22Rv1 (cell line): ENCODE measurements around the gene CNTN1.
"Not testable (repeated sequence)": the region's sequence is repeated elsewhere in the genome, so short reads cannot be mapped to it uniquely, and the experiment has no call there.

Source experiments
- ZFX ChIP-seq: fragments of 450-650 bp; IDR thresholded peaks from 2 replicates; pipeline ENCODE4 v1.6.1; 2017; ENCODE audit warnings: antibody characterized with exemption, borderline replicate concordance
- TF ChIP-seq, protein P1 (sequence below): fragments of 450-650 bp; IDR thresholded peaks from 2 replicates; pipeline ENCODE4 v1.5.1; 2017; ENCODE audit warnings: mild to moderate bottlenecking

DNA sequence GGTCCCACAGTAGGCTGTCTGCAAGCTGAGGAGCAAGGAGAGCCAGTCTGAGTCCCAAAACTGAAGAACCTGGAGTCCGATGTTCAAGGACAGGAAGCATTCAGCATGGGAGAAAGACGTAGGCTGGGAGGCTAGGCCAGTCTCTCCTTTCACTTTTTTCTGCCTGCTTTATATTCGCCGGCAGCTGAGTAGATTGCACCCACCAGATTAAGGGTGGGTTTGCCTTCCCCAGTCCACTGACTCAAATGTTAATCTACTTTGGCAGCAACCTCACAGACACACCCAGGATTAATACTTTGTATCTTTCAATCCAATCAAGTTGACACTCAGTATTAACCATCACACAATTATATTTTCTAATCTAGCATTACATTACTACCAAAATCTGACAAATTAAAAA lies 45.2 kb downstream of the CNTN1 start:
- TF ChIP-seq, protein P1, sequence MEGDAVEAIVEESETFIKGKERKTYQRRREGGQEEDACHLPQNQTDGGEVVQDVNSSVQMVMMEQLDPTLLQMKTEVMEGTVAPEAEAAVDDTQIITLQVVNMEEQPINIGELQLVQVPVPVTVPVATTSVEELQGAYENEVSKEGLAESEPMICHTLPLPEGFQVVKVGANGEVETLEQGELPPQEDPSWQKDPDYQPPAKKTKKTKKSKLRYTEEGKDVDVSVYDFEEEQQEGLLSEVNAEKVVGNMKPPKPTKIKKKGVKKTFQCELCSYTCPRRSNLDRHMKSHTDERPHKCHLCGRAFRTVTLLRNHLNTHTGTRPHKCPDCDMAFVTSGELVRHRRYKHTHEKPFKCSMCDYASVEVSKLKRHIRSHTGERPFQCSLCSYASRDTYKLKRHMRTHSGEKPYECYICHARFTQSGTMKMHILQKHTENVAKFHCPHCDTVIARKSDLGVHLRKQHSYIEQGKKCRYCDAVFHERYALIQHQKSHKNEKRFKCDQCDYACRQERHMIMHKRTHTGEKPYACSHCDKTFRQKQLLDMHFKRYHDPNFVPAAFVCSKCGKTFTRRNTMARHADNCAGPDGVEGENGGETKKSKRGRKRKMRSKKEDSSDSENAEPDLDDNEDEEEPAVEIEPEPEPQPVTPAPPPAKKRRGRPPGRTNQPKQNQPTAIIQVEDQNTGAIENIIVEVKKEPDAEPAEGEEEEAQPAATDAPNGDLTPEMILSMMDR, result not testable (repeated sequence)
- TF ChIP-seq ZFX, result not testable (repeated sequence)
